GM19239 (cell line): Measurements from ENCODE around the gene ZNF407.

Source experiments
- DNase-seq: peaks from one replicate; pipeline ENCODE4 v3.0.0; 2011; ENCODE audit warnings: low spot score; ENCODE audit not compliant: insufficient read length
- FAIRE-seq: peaks from 2 replicates; lab custom pipeline; 2011; peaks lifted over from hg19 to GRCh38; lab: Jason Lieb, UNC

The ZNF407 gene

GRCh38 chr18:74906184-74906583, 308.5 kb downstream of the ZNF407 start:
- DNase-seq (no peak), FAIRE-seq (no peak)

GRCh38 chr18:74914052-74914591, 316.5 kb downstream of the ZNF407 start:
- no peak for DNase-seq
- no peak for FAIRE-seq

- no peak for FAIRE-seq
- DNase-seq, result no peak
Observed at GRCh38 chr18:74914648-74915047, 317.0 kb downstream of the ZNF407 start.

- FAIRE-seq (peak; percentile 37), DNase-seq (no peak)
Observed at GRCh38 chr18:74916773-74917393, 319.2 kb downstream of the ZNF407 start.

GRCh38 chr18:74918276-74918790, 320.7 kb downstream of the ZNF407 start:
- FAIRE-seq (no peak), DNase-seq (no peak)

GRCh38 chr18:74921057-74921820, 323.6 kb downstream of the ZNF407 start:
- FAIRE-seq (no peak), DNase-seq (no peak)

- FAIRE-seq (no peak), DNase-seq (no peak)
Observed at GRCh38 chr18:74926051-74926450, 328.4 kb downstream of the ZNF407 start.

- DNase-seq (no peak), FAIRE-seq (no peak)
Observed at GRCh38 chr18:74928194-74928968, 330.7 kb downstream of the ZNF407 start.

GRCh38 chr18:74929110-74929509, 331.4 kb downstream of the ZNF407 start:
- no peak for FAIRE-seq
- DNase-seq, result no peak

- DNase-seq (no peak), FAIRE-seq (no peak)
Observed at GRCh38 chr18:74930616-74931015, 332.9 kb downstream of the ZNF407 start.

- FAIRE-seq (no peak), DNase-seq (no peak)
Observed at GRCh38 chr18:74933930-74934329, 336.3 kb downstream of the ZNF407 start.

- no peak for FAIRE-seq
- DNase-seq, result no peak
Observed at GRCh38 chr18:74935434-74935833, 337.8 kb downstream of the ZNF407 start.

GRCh38 chr18:74936343-74936742, 338.7 kb downstream of the ZNF407 start:
- no peak for DNase-seq
- no peak for FAIRE-seq

- FAIRE-seq, result no peak
- DNase-seq, result no peak
Observed at GRCh38 chr18:74937291-74937690, 339.6 kb downstream of the ZNF407 start.

- FAIRE-seq (no peak), DNase-seq (no peak)
Observed at GRCh38 chr18:74940856-74941255, 343.2 kb downstream of the ZNF407 start.

GRCh38 chr18:74942319-74942910, 344.7 kb downstream of the ZNF407 start:
- peak; percentile 90 for FAIRE-seq

GRCh38 chr18:74944676-74945075, 347.0 kb downstream of the ZNF407 start:
- no peak for DNase-seq
- FAIRE-seq, result no peak

More at GRCh38 chr18:74942319-74942910, 344.7 kb downstream of the ZNF407 start:
- DNase-seq, result peak; percentile 31

- FAIRE-seq (peak; percentile 48), DNase-seq (no peak)
Observed at GRCh38 chr18:74945774-74946545, 348.3 kb downstream of the ZNF407 start.

GRCh38 chr18:74946646-74947375, 349.1 kb downstream of the ZNF407 start:
- no peak for DNase-seq
- FAIRE-seq, result no peak
